Inflammatory macrophage (primary cell): ENCODE results near the gene GPR75.

Source experiments
- DNase-seq, 2 donors: peaks; one replicate each; pipeline ENCODE4 v3.0.0-alpha.2; 2020 to 2022
- total RNA-seq, 18 experiments: gene quantifications; one replicate each; lab custom pipeline; 2026; ENCODE audit warnings: mixed read lengths in 6 of 18, inconsistent platforms in 2 of 18; lab: John Stamatoyannopoulos, UW

Gene GPR75
- total RNA-seq, result 0.08 to 2.1 (median 0.57) reads per million in 18 experiments

- no peak for DNase-seq
Observed at GRCh38 chr2:53859206-53860181, at the start of gene GPR75. GPR75 (minus strand) TSS chr2:53859967; CDS start chr2:53854756, 5,211 bp downstream.

GRCh38 chr2:53907582-53907981, 47.8 kb upstream of the GPR75 start:
- no peak for DNase-seq

DNA sequence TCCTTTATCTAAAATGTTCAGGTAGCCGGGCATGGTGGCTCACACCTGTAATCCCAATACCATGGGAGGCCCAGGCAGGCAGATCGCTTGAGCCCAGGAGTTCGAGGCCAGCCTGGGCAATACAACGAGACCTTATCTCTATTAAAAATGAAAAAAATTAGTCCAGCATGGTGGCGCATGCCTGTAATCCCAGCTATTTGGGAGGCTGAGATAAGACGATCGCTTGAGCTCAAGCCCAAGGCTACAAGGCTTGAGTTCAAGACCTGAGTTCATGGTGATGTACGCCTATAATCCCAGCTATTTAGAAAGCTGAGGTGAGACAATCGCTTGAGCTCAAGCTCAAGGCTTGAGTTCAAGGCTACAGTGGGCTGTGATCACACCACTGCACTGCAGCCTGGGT, 45.6 kb upstream of the GPR75 start:
- DNase-seq, result no peak

GRCh38 chr2:53903011-53903410, 43.2 kb upstream of the GPR75 start:
- DNase-seq, result no peak

GRCh38 chr2:53901192-53901591, 41.4 kb upstream of the GPR75 start:
- DNase-seq, result no peak

- no peak for DNase-seq
Observed at GRCh38 chr2:53896864-53897263, 37.1 kb upstream of the GPR75 start.

- DNase-seq, result no peak
Observed at GRCh38 chr2:53886406-53887280, 26.9 kb upstream of the GPR75 start.

- DNase-seq, result no peak
Observed at GRCh38 chr2:53884883-53885282, 25.1 kb upstream of the GPR75 start.

DNA sequence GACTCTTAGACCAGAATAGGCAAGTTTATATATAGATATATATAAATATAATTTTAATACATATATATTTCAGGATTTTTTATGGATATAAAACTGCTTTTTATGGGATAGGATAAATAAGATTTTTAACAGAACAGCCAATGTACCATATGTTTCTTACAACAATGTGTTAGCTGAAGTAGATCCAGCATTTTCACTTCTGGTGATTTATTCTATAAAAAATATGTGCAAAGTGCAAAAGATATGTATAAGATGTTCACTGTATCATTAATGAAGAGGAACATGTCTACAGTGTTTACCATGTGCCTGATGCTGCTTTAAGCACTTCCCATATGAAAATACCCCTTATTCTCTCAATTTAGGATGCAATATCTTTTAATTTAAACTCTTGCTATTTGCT, 22.2 kb upstream of the GPR75 start:
- DNase-seq, result no peak

DNA sequence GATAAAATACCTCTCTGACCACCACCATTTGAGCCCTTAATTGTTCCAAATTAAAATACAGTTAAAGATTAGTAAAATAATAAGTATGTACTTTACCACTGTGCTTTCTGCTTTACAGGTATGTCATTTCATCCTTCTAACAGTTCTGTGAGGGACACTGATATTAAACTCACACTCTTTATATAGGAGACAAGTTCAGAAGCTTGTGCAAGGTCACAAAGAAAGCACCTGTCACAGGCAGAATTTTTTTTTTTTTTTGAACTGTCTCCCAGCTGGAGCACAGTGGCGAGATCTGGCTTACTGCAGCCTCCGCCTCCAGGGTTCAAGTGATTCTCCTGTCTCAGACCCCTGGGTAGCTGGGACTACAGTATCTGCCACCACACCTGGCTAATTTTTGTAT, 21.6 kb upstream of the GPR75 start:
- no peak for DNase-seq

- no peak for DNase-seq
Observed at GRCh38 chr2:53880756-53881155, 21.0 kb upstream of the GPR75 start.

GRCh38 chr2:53877556-53877955, 17.8 kb upstream of the GPR75 start:
- DNase-seq, result no peak

DNA sequence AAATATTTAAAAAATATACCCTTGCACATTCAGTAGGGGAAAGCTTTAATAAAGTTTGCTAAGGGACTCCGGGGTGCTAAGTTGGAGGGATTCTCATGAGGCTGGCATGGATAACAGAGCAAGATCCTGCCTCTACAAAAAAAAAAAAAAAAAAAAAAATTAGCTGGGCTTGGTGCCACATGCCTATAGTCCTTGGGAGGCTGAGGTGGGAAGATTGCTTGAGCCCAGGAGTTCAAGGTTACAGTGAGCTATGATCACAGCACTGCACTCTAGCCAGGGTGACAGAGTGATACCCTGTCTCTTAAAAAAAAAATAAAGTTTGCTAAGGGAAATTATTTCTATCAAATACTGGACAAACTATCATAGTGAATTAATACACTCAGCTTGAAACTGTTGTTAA, 17.3 kb upstream of the GPR75 start:
- DNase-seq, result no peak

- no peak for DNase-seq
Observed at GRCh38 chr2:53874401-53874950, 14.7 kb upstream of the GPR75 start.

DNA sequence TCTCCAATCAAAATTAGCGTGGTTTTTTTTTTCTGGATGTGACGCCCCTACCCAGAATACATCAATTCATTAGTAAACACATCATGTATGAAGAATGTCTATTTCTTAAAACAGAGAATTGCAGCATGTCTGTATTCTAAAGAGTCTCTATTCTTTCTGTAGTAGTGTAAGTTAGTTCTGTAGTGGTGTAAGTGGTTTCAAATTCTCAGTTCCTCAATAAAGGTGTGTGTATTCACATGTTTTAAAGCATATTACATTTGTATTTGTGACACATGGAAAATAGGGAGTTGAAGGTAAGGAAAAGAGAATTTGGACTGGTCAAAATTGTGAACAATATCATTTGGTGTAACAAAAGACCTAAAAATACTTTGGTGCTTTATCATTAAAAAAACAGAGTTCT, 8.0 kb upstream of the GPR75 start:
- no peak for DNase-seq

DNA sequence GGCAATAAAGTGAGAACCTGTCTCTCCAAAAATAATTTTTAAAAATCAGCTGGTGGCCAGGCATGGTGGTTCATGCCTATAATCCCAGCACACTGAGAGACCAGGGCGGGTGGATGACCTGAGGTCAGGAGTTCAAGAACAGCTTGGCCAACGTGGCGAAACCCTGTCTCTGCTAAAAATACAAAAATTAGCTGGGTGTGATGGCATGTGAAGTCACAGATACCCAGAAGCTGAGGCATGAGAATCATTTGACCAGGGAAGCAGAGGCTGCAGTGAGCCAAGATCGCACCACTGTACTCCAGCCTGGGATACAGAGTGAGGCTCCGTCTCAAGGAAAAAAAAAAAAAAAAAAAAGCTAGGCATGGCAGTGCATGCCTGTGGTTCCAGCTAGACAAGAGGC, 7.4 kb upstream of the GPR75 start:
- no peak for DNase-seq

- no peak for DNase-seq
Observed at GRCh38 chr2:53865962-53866361, 6.2 kb upstream of the GPR75 start.

- no peak for DNase-seq
Observed at GRCh38 chr2:53865264-53865663, 5.5 kb upstream of the GPR75 start.

GRCh38 chr2:53863538-53864227, 3.9 kb upstream of the GPR75 start:
- DNase-seq, result no peak

GRCh38 chr2:53861824-53862223, 2.1 kb upstream of the GPR75 start:
- no peak for DNase-seq

DNA sequence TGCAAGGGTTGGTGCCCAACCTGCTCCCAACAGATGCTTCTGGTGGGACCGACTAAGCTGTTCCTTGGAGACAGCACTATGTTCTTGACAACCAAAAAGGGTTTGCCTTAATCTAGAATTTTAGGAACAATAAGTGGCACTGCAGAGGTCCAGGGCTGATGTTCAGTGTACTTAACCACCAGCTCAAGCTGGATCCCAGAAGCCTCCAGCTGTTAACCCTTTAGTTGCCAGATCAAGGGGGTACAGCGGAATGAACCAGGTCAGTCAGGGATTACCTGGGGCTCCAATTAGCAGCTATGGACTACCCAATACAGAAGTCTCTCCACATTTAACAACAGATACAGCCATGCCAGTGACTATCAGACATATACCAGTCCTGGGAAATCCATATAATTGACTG, 3.5 kb downstream of the GPR75 start:
- DNase-seq, result no peak

- DNase-seq, result no peak
Observed at GRCh38 chr2:53854678-53855077, 5.1 kb downstream of the GPR75 start.

DNA sequence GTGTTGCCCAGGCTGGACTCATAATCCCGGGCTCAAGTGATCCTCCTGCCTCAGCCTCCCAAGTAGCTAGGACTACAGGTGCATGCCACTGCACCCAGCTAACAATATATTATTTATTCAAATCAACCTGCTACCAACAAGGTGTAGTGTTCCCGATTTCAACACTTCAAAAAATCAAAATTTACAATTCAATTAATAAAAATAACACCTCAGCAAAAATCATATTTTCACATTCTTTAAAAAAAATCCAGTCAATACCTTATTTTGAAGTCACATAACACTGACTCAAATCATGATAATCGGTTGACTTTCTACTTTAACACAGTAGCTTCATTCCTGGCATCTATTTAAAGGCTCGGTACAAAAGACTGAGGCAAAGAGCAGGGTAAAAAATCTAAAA, 7.2 kb downstream of the GPR75 start:
- DNase-seq, result no peak
